GM18505 (cell line): ENCODE results near the gene DRAP1.
"Not testable (repeated sequence)": the region's sequence is repeated elsewhere in the genome, so short reads cannot be mapped to it uniquely, and the experiment has no call there.

ENCODE experiments used
- ATAC-seq: cut with Tn5 transposase; IDR thresholded peaks from one replicate; pipeline ENCODE4 v1.9.1; 2021; ENCODE audit not compliant: unreplicated experiment
- POLR2A ChIP-seq: IDR thresholded peaks from 4 replicates; pipeline ENCODE4 v1.6.1; 2011; ENCODE audit warnings: borderline replicate concordance; ENCODE audit not compliant: insufficient read depth, insufficient read length; ENCODE audit errors: extremely low read depth

DRAP1 gene

DNA sequence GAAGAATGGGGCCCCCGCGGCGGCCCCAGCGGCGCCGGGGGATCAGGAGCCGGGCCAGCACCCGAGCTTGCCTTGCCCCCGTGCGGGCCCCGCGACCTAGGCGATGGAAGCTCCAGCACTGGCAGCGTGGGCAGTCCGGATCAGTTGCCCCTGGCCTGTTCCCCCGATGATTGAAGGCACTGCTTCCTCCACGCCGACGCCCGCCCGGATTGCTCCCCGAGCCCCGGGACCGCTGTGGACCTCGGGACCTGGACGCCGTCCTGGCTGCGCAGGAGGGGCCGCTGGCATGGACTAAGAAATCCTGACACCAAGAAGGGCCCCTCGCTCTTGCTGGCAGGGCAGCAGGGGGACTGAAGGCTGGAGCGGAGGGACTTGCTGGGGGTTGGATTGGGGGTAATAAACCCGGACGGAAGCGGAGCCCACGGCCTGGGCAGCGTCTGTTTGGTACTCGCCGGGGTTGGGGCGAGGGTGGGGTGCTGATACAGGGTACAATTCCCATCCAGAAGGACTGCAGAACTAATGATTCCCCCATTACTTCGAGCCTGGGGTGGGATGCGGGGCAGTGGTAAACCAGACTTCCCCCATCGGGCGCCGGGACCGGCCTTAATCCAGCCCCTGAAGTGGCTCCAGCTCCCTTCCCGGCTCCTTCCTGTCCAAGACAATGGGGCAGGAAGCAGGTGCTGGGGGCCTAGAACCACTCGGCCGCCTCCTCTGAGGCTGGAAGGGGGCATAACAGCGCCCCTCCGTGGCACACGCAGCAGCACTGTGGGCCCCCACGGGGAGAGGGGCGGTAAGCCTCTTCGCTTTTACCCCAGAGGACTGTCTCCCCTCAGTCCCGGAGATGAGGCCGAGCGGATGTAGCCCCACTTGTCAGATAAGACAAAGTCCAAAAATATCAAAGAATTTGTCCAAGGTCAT is 27.7 kb upstream of the DRAP1 start:
- TF ChIP-seq POLR2A: peak; percentile 24
- ATAC-seq: no peak

GRCh38 chr11:65892137-65892540 is 27.1 kb upstream of the DRAP1 start:
- ATAC-seq: not testable (repeated sequence)

DNA sequence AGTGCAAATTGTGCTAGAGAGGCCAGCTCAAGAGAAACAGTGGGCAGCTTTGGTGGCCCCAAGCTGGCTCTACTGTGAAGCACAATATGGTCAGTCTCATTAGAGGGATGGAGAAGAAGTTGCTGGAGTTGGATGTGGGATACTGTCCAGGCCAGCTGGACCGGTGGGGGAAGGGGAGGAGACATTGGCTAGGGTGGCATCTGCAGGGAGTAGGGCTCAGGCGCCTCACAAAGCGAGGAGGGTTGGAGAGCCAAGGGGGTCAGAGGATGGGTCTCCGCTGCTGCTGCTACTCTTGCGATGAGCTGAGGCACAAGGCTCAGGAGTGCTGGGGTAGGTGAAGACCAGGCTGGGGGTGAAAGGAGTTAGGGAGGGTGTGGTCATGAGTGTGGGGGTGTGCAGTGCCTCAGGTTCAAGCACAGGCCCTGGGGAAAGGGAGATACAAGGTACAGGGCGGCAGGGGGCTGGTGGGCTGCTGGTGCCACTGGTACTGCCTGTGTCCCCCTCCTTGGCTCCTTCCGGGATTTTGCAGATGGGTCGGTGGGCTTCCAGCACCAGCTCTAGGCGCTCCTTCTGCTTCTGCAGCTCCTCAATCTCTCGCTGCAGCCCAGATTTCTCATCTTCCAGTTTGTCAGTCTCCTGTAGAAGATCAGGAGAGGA is 26.4 kb upstream of the DRAP1 start:
- peak; percentile 41 for TF ChIP-seq POLR2A
- no peak for ATAC-seq

- peak; percentile 66 for TF ChIP-seq POLR2A
- ATAC-seq: no peak
These were observed 25.1 kb upstream of the DRAP1 start for GRCh38 chr11:65894034-65894591.

GRCh38 chr11:65895482-65895981 is 23.7 kb upstream of the DRAP1 start:
- ATAC-seq: no peak
- no peak for TF ChIP-seq POLR2A

- ATAC-seq: no peak
- TF ChIP-seq POLR2A: no peak
These were observed 22.9 kb upstream of the DRAP1 start for GRCh38 chr11:65896034-65896999.

DNA sequence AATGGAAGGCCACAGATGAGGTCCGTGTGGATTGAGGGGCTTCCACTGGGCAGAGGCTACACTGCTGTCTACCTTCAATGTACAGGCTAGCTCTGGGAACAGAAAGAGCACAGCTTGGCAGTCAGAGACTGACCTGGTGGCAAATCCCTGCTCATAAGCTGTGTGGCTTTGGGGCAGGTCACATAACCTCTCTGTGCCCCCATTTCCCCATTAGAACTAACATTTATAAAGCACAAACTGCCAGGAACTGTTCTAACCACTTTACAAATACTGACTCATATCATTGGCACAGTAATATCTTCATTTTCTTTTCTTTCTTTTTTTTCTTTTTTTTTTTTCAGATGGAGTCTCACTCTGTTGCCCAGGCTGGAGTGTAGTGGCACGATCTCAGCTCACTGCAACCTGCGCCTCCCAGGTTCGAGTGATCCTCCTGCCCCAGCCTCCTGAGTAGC is 22.2 kb upstream of the DRAP1 start:
- no peak for TF ChIP-seq POLR2A
- no peak for ATAC-seq

DNA sequence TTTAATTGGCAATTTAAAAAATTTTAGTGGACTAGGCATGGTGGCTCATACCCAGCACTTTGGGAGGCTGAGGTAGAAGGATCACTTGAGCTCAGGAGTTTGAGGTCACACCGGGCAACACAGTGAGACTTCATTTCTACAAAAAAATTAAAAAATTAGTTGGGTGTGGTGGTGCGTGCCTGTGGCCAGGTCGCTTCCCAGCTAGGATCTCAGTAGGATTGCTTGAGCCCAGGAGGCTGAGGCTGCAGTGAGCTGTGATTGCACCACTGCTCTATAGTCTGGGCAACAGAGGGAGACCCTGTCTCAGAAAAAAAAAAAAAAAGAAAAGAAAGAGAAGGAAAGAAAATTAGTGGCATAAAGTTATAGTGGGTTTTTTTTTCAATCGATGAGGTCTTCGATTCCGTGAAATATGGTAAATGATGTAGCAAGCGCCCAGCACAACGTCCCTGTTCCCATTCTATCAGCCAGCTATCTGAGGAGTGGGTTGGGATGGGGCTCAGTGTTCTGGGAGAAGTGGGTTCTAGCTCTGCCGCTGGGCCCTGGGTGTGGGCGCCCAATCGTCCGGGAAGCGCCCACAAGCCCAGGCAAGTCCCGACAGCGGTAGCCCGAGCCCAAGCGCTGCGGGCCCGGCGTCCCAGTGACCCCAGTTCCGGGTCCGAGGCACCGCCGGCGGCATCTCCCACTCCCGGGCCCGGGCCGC is 20.4 kb upstream of the DRAP1 start:
- no peak for ATAC-seq
- no peak for TF ChIP-seq POLR2A

- ATAC-seq: no peak
- no peak for TF ChIP-seq POLR2A
These were observed 19.7 kb upstream of the DRAP1 start for GRCh38 chr11:65899356-65900124.

DNA sequence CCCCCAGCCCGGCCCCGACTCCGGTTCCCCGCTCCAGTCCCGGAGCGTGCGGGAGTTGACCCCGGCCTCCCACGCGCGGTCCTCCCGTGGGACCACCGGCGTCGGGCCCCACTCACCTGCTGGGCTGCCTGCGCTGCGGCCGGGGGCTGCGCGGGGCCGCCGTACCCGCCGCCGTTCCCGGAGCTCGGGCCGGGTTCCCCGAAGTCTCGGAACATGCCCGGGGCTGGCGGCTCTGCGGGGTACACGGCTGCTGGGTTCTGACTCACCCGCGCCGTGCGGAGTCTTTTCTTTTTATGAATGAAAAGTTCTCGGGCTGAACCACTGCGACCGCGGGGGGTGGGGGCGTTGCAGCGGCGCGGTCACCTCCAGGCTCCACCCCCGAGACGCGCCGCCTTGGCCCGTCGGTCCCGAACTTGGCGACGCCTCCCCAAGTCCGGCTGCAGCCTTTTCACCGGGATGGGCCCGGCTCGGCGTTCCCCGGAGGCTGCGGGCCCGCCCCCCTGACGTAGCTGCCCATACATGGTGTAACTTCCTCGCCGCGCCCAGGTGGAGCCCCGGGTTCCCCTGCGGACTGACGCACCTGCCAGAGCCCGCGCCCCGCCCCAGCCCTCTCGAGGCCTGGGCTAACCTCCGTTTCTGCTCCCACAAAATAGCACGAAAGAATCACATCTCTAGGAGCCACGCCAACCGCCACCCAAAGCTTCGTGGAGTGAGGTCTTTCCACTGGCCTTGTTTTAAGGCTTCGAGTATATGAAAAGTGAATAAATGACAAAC is 18.9 kb upstream of the DRAP1 start, which contains the start of gene FOSL1:
Gene FOSL1, minus strand, starts transcription at position 264 of the 774 bp plus-strand sequence. Its CDS starts 49 bp downstream, at position 215.
- peak; percentile 74 for ATAC-seq
- peak; percentile 47 for TF ChIP-seq POLR2A

- ATAC-seq: no peak
- no peak for TF ChIP-seq POLR2A
These were observed 18.4 kb upstream of the DRAP1 start for GRCh38 chr11:65900899-65901180.

- TF ChIP-seq POLR2A: no peak
- no peak for ATAC-seq
These were observed 16.2 kb upstream of the DRAP1 start for GRCh38 chr11:65903068-65903481.
